Effector memory CD8-positive, alpha-beta T cell (primary cell): ENCODE measurements around the gene MGMT.

Source experiments
- ATAC-seq: fragments of 150-1000 bp; cut with Tn5 transposase; replicated peaks from 2 replicates; pipeline ENCODE4 v1.10.0; 2021; ENCODE audit warnings: mild to moderate bottlenecking, moderate library complexity
- DNase-seq, 3 experiments: peaks; one replicate each; pipeline ENCODE4 v3.0.0; 2021
- H3K27ac Mint-ChIP-seq, 2 donors: one replicate each; pipeline ENCODE4 v1.8.0; 2022; ENCODE audit warnings: mild to moderate bottlenecking in 2 of 2, mixed read lengths in 2 of 2, moderate library complexity in 2 of 2
- H3K27me3 Mint-ChIP-seq, 2 donors: one replicate each; pipeline ENCODE4 v1.8.0; 2022; ENCODE audit warnings: mixed read lengths in 2 of 2
- H3K36me3 Mint-ChIP-seq: one replicate; pipeline ENCODE4 v1.8.0; 2022; ENCODE audit warnings: mild to moderate bottlenecking, moderate library complexity, mixed read lengths; ENCODE audit not compliant: insufficient read depth
- H3K4me1 Mint-ChIP-seq, 2 donors: one replicate each; pipeline ENCODE4 v1.8.0; 2022; ENCODE audit warnings: low read depth in 2 of 2, mixed read lengths in 2 of 2
- H3K4me3 Mint-ChIP-seq, 2 donors: one replicate each; pipeline ENCODE4 v1.8.0; 2022; ENCODE audit warnings: mild to moderate bottlenecking in 2 of 2, mixed read lengths in 2 of 2, moderate library complexity in 2 of 2
- H3K9me3 Mint-ChIP-seq, 2 donors: one replicate each; pipeline ENCODE4 v1.8.0; 2022; ENCODE audit warnings: mixed read lengths in 2 of 2

MGMT gene

GRCh38 chr10:129507216-129507889, 40.3 kb downstream of the MGMT start:
- H3K4me3 Mint-ChIP-seq: no peak overlapping the region
- DNase-seq: no peak
- H3K27me3 Mint-ChIP-seq: no peaks in the 10 kb centered on the region
- no peak for ATAC-seq
- H3K9me3 Mint-ChIP-seq: peaks cover 0 to 7% of the 10 kb centered on the region in 2 donors
- H3K36me3 Mint-ChIP-seq: no peaks in the 10 kb centered on the region
- H3K27ac Mint-ChIP-seq: no peak overlapping the region
- H3K4me1 Mint-ChIP-seq: peaks cover 23 to 26% of the 10 kb centered on the region in 2 donors

GRCh38 chr10:129509155-129509554, 42.1 kb downstream of the MGMT start:
- H3K4me3 Mint-ChIP-seq: no peak overlapping the region
- peaks cover 0 to 7% of the 10 kb centered on the region in 2 donors for H3K9me3 Mint-ChIP-seq
- H3K27me3 Mint-ChIP-seq: no peaks in the 10 kb centered on the region
- no peak overlapping the region for H3K27ac Mint-ChIP-seq
- peaks cover 28 to 29% of the 10 kb centered on the region in 2 donors for H3K4me1 Mint-ChIP-seq
- no peaks in the 10 kb centered on the region for H3K36me3 Mint-ChIP-seq
- DNase-seq: no peak
- no peak for ATAC-seq

- Mint-ChIP-seq H3K4me1 (peaks cover 30 to 35% of the 10 kb centered on the region in 2 donors), H3K36me3 (no peaks in the 10 kb centered on the region), H3K4me3 (no peak overlapping the region), H3K9me3 (peaks cover 0 to 7% of the 10 kb centered on the region in 2 donors), H3K27me3 (no peaks in the 10 kb centered on the region), H3K27ac (peak overlapping the region in 1 of 2 donors; percentile 14)
- ATAC-seq (no peak), DNase-seq (no peak)
These were observed 42.8 kb downstream of the MGMT start for GRCh38 chr10:129509835-129510234.

- peaks cover 24 to 30% of the 10 kb centered on the region in 2 donors for H3K4me1 Mint-ChIP-seq
- H3K27ac Mint-ChIP-seq: no peak overlapping the region
- peaks cover 0 to 7% of the 10 kb centered on the region in 2 donors for H3K9me3 Mint-ChIP-seq
- no peaks in the 10 kb centered on the region for H3K27me3 Mint-ChIP-seq
- DNase-seq (no peak), ATAC-seq (no peak)
- no peak overlapping the region for H3K4me3 Mint-ChIP-seq
- H3K36me3 Mint-ChIP-seq: no peaks in the 10 kb centered on the region
These were observed 44.0 kb downstream of the MGMT start for GRCh38 chr10:129511086-129511485.

GRCh38 chr10:129511758-129512157, 44.7 kb downstream of the MGMT start:
- Mint-ChIP-seq H3K9me3 (peaks cover 0 to 7% of the 10 kb centered on the region in 2 donors), H3K4me3 (no peak overlapping the region), H3K36me3 (no peaks in the 10 kb centered on the region), H3K4me1 (peaks cover 19 to 28% of the 10 kb centered on the region in 2 donors), H3K27ac (no peak overlapping the region), H3K27me3 (no peaks in the 10 kb centered on the region)
- DNase-seq: no peak
- ATAC-seq: no peak

- Mint-ChIP-seq H3K27ac (peak overlapping the region in 1 of 2 donors; percentile 10), H3K4me3 (no peak overlapping the region), H3K36me3 (peaks cover 5% of the 10 kb centered on the region), H3K4me1 (peaks cover 23 to 39% of the 10 kb centered on the region in 2 donors), H3K9me3 (peaks cover 0 to 7% of the 10 kb centered on the region in 2 donors), H3K27me3 (no peaks in the 10 kb centered on the region)
- no peak for DNase-seq
- ATAC-seq: no peak
These were observed 46.3 kb downstream of the MGMT start for GRCh38 chr10:129513312-129513711.

GRCh38 chr10:129514568-129515451, 47.8 kb downstream of the MGMT start:
- peaks cover 0 to 7% of the 10 kb centered on the region in 2 donors for H3K9me3 Mint-ChIP-seq
- no peak for ATAC-seq
- no peak for DNase-seq
- H3K27ac Mint-ChIP-seq: no peak overlapping the region
- H3K27me3 Mint-ChIP-seq: no peaks in the 10 kb centered on the region
- peaks cover 5% of the 10 kb centered on the region for H3K36me3 Mint-ChIP-seq
- no peak overlapping the region for H3K4me3 Mint-ChIP-seq
- peaks cover 23 to 39% of the 10 kb centered on the region in 2 donors for H3K4me1 Mint-ChIP-seq

- no peaks in the 10 kb centered on the region for H3K27me3 Mint-ChIP-seq
- no peaks in the 10 kb centered on the region for H3K9me3 Mint-ChIP-seq
- ATAC-seq (no peak), DNase-seq (no peak)
- peak overlapping the region; percentile 27 to 70 for H3K4me3 Mint-ChIP-seq
- peaks cover 5% of the 10 kb centered on the region for H3K36me3 Mint-ChIP-seq
- peaks cover 20 to 37% of the 10 kb centered on the region in 2 donors for H3K4me1 Mint-ChIP-seq
- H3K27ac Mint-ChIP-seq: peak overlapping the region; percentile 62 to 75
These were observed 50.0 kb downstream of the MGMT start for GRCh38 chr10:129516846-129517679.

- Mint-ChIP-seq H3K27me3 (no peaks in the 10 kb centered on the region), H3K27ac (peak overlapping the region; percentile 62 to 75), H3K4me3 (peak overlapping the region; percentile 27 to 70), H3K4me1 (peaks cover 16 to 31% of the 10 kb centered on the region in 2 donors), H3K9me3 (no peaks in the 10 kb centered on the region), H3K36me3 (peaks cover 5% of the 10 kb centered on the region)
- DNase-seq: peak; percentile 7 to 23 (median 8)
- peak; percentile 85 for ATAC-seq
These were observed 50.6 kb downstream of the MGMT start for GRCh38 chr10:129517680-129518057.

- Mint-ChIP-seq H3K4me3 (no peak overlapping the region), H3K27ac (peak overlapping the region; percentile 62 to 75), H3K36me3 (peaks cover 5% of the 10 kb centered on the region), H3K9me3 (no peaks in the 10 kb centered on the region), H3K27me3 (no peaks in the 10 kb centered on the region), H3K4me1 (peaks cover 16 to 28% of the 10 kb centered on the region in 2 donors)
- ATAC-seq: no peak
- DNase-seq: no peak
These were observed 51.8 kb downstream of the MGMT start for GRCh38 chr10:129518793-129519192.

- no peak for DNase-seq
- no peak overlapping the region for H3K27ac Mint-ChIP-seq
- H3K4me3 Mint-ChIP-seq: no peak overlapping the region
- no peaks in the 10 kb centered on the region for H3K27me3 Mint-ChIP-seq
- H3K4me1 Mint-ChIP-seq: peaks cover 10 to 24% of the 10 kb centered on the region in 2 donors
- ATAC-seq: no peak
- peaks cover 8% of the 10 kb centered on the region for H3K36me3 Mint-ChIP-seq
- H3K9me3 Mint-ChIP-seq: no peaks in the 10 kb centered on the region
These were observed 53.5 kb downstream of the MGMT start for GRCh38 chr10:129520440-129521080.

- H3K4me3 Mint-ChIP-seq: no peak overlapping the region
- H3K36me3 Mint-ChIP-seq: peaks cover 8% of the 10 kb centered on the region
- no peak overlapping the region for H3K27ac Mint-ChIP-seq
- no peaks in the 10 kb centered on the region for H3K27me3 Mint-ChIP-seq
- DNase-seq (no peak), ATAC-seq (no peak)
- peaks cover 13 to 23% of the 10 kb centered on the region in 2 donors for H3K4me1 Mint-ChIP-seq
- H3K9me3 Mint-ChIP-seq: no peaks in the 10 kb centered on the region
These were observed 54.4 kb downstream of the MGMT start for GRCh38 chr10:129521161-129522025.
